GM19372 (cell line): ENCODE results near the gene ACSS3.

Experiments
- ATAC-seq: cut with Tn5 transposase; IDR thresholded peaks from one replicate; pipeline ENCODE4 v1.9.1; 2021; ENCODE audit warnings: mild to moderate bottlenecking, low read depth, moderate library complexity; ENCODE audit not compliant: unreplicated experiment

The ACSS3 gene

DNA sequence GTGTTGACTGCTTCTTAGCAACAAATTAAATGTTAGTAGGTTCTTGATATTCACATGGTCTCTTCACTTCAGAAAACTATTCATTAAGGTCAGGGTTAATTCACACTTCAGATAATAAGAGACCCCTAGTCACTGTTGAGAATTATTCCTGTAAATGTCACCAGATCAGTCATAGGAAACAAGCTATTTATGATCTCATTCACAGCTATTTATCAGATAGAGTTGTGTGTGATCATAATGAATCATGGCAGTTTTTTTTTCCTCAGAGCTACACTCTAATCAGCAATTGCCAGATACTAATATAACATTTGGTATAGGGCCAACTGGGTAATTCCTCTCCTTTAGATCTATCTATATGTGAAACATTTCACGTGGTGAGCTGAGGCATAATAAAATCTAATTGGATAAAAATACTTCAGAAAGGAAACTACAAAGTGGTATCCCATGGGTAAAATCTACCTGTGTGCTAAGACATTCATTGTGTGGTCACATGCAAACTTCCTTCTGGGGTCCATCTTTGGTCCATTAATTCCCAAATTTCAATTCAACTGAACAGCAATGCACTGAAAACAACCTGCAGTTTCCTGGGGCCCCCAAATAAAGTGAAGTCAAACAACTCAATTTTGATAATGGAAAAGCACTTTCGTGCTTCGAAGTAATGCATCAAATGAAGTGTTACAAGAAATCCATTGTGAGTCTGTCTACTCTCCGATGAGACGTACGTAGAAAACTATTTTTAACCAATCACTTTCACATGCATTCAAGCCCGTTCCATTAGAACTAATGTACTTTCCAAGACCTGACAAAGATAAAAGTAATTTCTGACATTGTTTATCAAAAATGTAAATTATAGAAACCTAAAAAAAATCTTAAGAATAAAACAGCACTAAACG is 197.0 kb downstream of the ACSS3 start:
- ATAC-seq = no peak

DNA sequence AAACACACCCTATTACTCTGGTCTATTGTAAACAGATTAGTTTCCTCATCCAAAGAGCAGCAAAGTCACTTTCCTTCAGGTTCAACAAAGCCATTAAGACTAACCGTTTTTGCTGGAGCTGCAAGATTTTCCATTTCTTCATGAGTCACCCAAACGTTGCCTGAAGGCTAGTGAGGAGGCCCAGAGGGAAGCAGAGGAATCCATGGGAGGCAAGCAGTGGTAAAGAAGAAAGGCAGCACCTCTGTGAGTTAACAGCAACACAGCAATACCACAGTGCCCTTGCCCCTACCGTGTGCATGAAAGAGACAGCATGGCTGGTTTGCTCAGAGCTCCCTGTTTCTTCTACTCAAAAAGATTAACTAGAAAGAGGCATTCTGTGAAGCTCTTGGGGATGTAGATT is 206.3 kb downstream of the ACSS3 start:
- ATAC-seq = no peak

GRCh38 chr12:81288651-81289050 is 210.8 kb downstream of the ACSS3 start:
- no peak for ATAC-seq

- ATAC-seq = no peak
These were observed 216.7 kb downstream of the ACSS3 start for GRCh38 chr12:81294325-81295190.

DNA sequence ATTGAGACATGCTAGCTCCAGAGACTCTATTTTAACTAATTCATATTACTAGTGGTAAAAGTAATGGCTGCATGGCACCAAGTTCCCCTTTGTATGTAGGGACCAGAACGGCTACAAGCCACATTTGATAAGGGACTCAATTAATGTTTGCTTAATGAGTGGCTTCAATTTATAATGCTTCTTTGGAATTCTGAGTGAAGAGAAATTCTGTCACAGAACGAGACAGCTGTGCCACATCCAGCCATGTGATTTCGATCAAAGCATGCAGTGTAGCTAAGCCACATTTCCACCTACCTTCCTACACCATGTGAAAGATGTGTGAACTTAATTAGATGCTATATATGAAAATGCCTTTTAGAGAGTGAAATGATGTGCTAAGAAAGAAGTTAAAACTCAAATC is 217.4 kb downstream of the ACSS3 start:
- no peak for ATAC-seq

- ATAC-seq = no peak
These were observed 218.9 kb downstream of the ACSS3 start for GRCh38 chr12:81296556-81297305.

- ATAC-seq = no peak
These were observed 219.7 kb downstream of the ACSS3 start for GRCh38 chr12:81297601-81298000.

DNA sequence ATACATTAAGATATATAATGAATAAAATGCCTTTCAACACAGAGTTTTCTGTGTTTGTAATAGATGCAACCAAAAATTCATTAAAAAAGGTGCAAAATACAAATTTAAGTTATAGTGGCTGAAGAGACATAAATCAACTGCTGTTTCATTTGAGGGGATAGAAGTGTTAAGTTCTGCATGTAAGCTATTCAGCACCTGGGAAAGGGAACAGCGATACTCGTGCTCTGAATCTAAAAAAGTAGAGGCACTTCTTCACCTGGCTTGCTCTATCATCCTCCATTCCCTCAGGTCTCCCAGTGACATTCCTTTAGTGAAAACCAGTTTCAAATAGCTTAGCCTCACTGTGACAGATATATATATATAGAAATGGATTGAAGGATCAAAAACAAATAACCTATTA is 222.6 kb downstream of the ACSS3 start:
- no peak for ATAC-seq

DNA sequence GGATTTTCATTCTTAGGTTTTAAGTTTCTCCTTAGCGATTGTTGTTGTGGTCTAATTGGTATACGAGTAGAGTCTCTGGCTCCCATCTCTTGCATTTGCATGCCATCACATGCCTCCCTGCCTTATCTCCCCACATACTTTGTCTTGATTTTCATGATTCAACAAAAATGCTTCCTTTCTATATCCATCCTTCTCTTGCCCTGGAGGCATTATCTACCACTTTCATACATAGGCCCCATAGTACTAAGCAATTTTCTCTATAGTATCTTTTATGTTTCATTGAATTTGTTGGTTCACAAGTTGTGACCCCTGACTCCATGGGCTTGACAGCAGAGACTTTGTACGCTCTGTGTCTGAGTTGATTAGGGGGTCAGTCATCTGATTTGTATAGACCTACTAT is 226.1 kb downstream of the ACSS3 start:
- ATAC-seq = no peak
